ENCODE results near the gene DOCK10. TPM values are rescaled to one million over a fixed set of nuclear protein-coding genes. Genes with fewer than 3 reads are reported as not detected.
A peak's percentile ranks its signal among the peaks of the same experiment; 100 is the strongest.

DOCK10 gene
- polyA plus RNA-seq, 1 donor (not counting 4 experiments of a cell fraction or from before 2014, with no cell fraction given): 2.5 TPM

DNA sequence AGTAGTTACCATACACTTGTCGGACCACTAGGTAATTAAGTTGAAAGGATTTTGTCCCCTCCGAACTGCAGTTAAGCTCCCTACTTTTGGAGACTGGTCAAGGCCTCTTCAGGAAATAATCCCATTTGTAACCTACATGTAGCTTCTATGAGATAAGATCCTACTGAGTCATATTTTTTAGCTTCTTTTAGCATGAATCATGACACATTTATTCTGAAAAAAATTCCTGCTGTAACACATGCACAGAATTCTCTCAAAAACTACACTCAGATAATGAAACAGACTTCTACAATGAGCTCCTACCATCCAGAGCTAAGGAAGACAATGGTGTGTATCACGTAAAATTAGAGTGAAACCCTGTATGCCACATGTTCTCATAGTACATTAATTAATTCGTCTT, 225.5 kb downstream of the DOCK10 start:
- Histone ChIP-seq H3K79me2 (ENCODE audit: control insufficient read depth, insufficient read depth, low read length) (no peaks in the 10 kb centered on the region), H4K20me1 (ENCODE audit: control insufficient read depth, extremely low read depth, insufficient read depth, low read length) (no peaks in the 10 kb centered on the region), H3K36me3 (ENCODE audit: control insufficient read depth in 2 of 2, extremely low read depth in 1 of 2, insufficient read depth in 2 of 2, low read length in 2 of 2) (no peaks in the 10 kb centered on the region), H2AFZ (ENCODE audit: control insufficient read depth, low read length) (peak overlapping the region; percentile 62), H3K9ac (ENCODE audit: control insufficient read depth, extremely low read depth, insufficient read depth, low read length) (no peak overlapping the region), H3K27me3 (ENCODE audit: control insufficient read depth, extremely low read depth, insufficient read depth, low read length) (no peaks in the 10 kb centered on the region), H3K27ac (ENCODE audit: control insufficient read depth, insufficient read depth, low read length) (no peak overlapping the region), H3K9me1 (ENCODE audit: control insufficient read depth, extremely low read depth, insufficient read depth, low read length) (no peaks in the 10 kb centered on the region), H3K9me3 (ENCODE audit: control insufficient read depth, low read depth, low read length) (no peaks in the 10 kb centered on the region), H3K4me2 (ENCODE audit: control insufficient read depth, extremely low read depth, insufficient read depth, low read depth, low read length) (peak overlapping the region; percentile 39), H3K4me1 (ENCODE audit: control insufficient read depth, extremely low read depth, insufficient read depth, low read length) (peaks cover 12% of the 10 kb centered on the region), H3K4me3 (ENCODE audit: control insufficient read depth in 2 of 3, extremely low read depth in 1 of 3, insufficient read depth in 2 of 3, low read depth in 1 of 3, low read length in 3 of 3) (no peak overlapping the region)
- DNase-seq (ENCODE audit: low read depth, low spot score) (peak; percentile 9), FAIRE-seq (peak; percentile 71)
- dilution Hi-C loops (cut with MboI; ENCODE audit: extremely low pct_ligation_motif_present, low sequenced_read_pairs): no loop called here
- TF ChIP-seq, protein P1, sequence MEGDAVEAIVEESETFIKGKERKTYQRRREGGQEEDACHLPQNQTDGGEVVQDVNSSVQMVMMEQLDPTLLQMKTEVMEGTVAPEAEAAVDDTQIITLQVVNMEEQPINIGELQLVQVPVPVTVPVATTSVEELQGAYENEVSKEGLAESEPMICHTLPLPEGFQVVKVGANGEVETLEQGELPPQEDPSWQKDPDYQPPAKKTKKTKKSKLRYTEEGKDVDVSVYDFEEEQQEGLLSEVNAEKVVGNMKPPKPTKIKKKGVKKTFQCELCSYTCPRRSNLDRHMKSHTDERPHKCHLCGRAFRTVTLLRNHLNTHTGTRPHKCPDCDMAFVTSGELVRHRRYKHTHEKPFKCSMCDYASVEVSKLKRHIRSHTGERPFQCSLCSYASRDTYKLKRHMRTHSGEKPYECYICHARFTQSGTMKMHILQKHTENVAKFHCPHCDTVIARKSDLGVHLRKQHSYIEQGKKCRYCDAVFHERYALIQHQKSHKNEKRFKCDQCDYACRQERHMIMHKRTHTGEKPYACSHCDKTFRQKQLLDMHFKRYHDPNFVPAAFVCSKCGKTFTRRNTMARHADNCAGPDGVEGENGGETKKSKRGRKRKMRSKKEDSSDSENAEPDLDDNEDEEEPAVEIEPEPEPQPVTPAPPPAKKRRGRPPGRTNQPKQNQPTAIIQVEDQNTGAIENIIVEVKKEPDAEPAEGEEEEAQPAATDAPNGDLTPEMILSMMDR (optimal IDR thresholded peaks at IDR 0.05 in 1 of 3, IDR thresholded peaks at IDR 0.05 in 1 of 3, conservative IDR thresholded peaks at IDR 0.05 in 1 of 3; ENCODE audit: extremely low read depth in 1 of 3, insufficient read depth in 2 of 3, low read length in 3 of 3): no peak
- TF ChIP-seq EZH2 (IDR thresholded peaks at IDR 0.05; ENCODE audit: low read length): no peak

DNA sequence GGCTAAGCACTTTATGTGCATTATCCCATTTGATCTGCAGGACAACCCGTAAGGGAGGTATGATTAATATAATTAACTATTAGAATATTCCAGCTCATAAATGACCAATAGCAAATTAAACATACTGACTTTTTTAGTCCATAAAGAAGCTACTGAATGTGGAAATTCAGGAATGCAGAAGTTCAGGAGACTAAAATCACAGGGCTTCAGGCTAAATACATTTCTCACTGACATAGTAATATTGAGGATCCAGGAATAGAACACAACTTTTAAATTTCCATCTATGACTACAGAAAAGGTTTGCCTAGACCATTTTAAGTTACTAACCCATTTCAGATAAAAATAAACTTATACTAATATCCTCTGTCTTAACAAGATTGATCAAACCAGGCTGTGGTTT, 228.7 kb downstream of the DOCK10 start:
- Histone ChIP-seq H3K36me3 (ENCODE audit: control insufficient read depth in 2 of 2, extremely low read depth in 1 of 2, insufficient read depth in 2 of 2, low read length in 2 of 2) (no peaks in the 10 kb centered on the region), H3K27ac (ENCODE audit: control insufficient read depth, insufficient read depth, low read length) (no peak overlapping the region), H3K4me2 (ENCODE audit: control insufficient read depth, extremely low read depth, insufficient read depth, low read depth, low read length) (no peak overlapping the region), H4K20me1 (ENCODE audit: control insufficient read depth, extremely low read depth, insufficient read depth, low read length) (no peaks in the 10 kb centered on the region), H3K4me3 (ENCODE audit: control insufficient read depth in 2 of 3, extremely low read depth in 1 of 3, insufficient read depth in 2 of 3, low read depth in 1 of 3, low read length in 3 of 3) (no peak overlapping the region), H2AFZ (ENCODE audit: control insufficient read depth, low read length) (no peak overlapping the region), H3K9ac (ENCODE audit: control insufficient read depth, extremely low read depth, insufficient read depth, low read length) (no peak overlapping the region), H3K9me1 (ENCODE audit: control insufficient read depth, extremely low read depth, insufficient read depth, low read length) (no peaks in the 10 kb centered on the region), H3K4me1 (ENCODE audit: control insufficient read depth, extremely low read depth, insufficient read depth, low read length) (peaks cover 12% of the 10 kb centered on the region), H3K79me2 (ENCODE audit: control insufficient read depth, insufficient read depth, low read length) (no peaks in the 10 kb centered on the region), H3K27me3 (ENCODE audit: control insufficient read depth, extremely low read depth, insufficient read depth, low read length) (no peaks in the 10 kb centered on the region), H3K9me3 (ENCODE audit: control insufficient read depth, low read depth, low read length) (no peaks in the 10 kb centered on the region)
- TF ChIP-seq, protein P1 (optimal IDR thresholded peaks at IDR 0.05 in 1 of 3, IDR thresholded peaks at IDR 0.05 in 1 of 3, conservative IDR thresholded peaks at IDR 0.05 in 1 of 3; ENCODE audit: extremely low read depth in 1 of 3, insufficient read depth in 2 of 3, low read length in 3 of 3): no peak
- no peak for TF ChIP-seq EZH2 (IDR thresholded peaks at IDR 0.05; ENCODE audit: low read length)
- dilution Hi-C loops (cut with MboI; ENCODE audit: extremely low pct_ligation_motif_present, low sequenced_read_pairs): no loop called here
- no peak for DNase-seq (ENCODE audit: low read depth, low spot score)
- FAIRE-seq: no peak
